Stimulated activated CD8-positive, alpha-beta memory T cell treated with anti-CD3 and anti-CD28 coated beads, Interleukin-2, amount 100 ng/mL, for 1 hour (primary cell): ENCODE data around the gene RTN4RL1.

ENCODE experiments used
- DNase-seq, 2 donors: peaks; one replicate each; pipeline ENCODE4 v3.0.0-alpha.2; 2020; ENCODE audit warnings: low read depth in 2 of 2

Gene RTN4RL1

GRCh38 chr17:1948517-1948825, 76.7 kb downstream of the RTN4RL1 start:
- no peak for DNase-seq

- DNase-seq = no peak
Observed at GRCh38 chr17:1947743-1948516, 77.2 kb downstream of the RTN4RL1 start.

GRCh38 chr17:1947229-1947742, 77.8 kb downstream of the RTN4RL1 start:
- DNase-seq = no peak

- no peak for DNase-seq
Observed at GRCh38 chr17:1946021-1946932, 78.9 kb downstream of the RTN4RL1 start.

GRCh38 chr17:1945621-1946020, 79.5 kb downstream of the RTN4RL1 start:
- no peak for DNase-seq

- DNase-seq = no peak
Observed at GRCh38 chr17:1943436-1943831, 81.7 kb downstream of the RTN4RL1 start.

- DNase-seq = no peak
Observed at GRCh38 chr17:1942666-1943435, 82.3 kb downstream of the RTN4RL1 start.

- DNase-seq = no peak
Observed at GRCh38 chr17:1942066-1942365, 83.1 kb downstream of the RTN4RL1 start.

- DNase-seq = no peak
Observed at GRCh38 chr17:1941272-1942065, 83.7 kb downstream of the RTN4RL1 start.

- no peak for DNase-seq
Observed at GRCh38 chr17:1940810-1941185, 84.3 kb downstream of the RTN4RL1 start.

- no peak for DNase-seq
Observed at GRCh38 chr17:1939981-1940809, 84.9 kb downstream of the RTN4RL1 start.

GRCh38 chr17:1937461-1937860, 87.7 kb downstream of the RTN4RL1 start:
- no peak for DNase-seq

- DNase-seq = no peak
Observed at GRCh38 chr17:1936766-1937165, 88.4 kb downstream of the RTN4RL1 start.

GRCh38 chr17:1934901-1935300, 90.2 kb downstream of the RTN4RL1 start:
- no peak for DNase-seq

- DNase-seq = no peak
Observed at GRCh38 chr17:1933875-1934715, 91.0 kb downstream of the RTN4RL1 start.

GRCh38 chr17:1931844-1932579, 93.1 kb downstream of the RTN4RL1 start:
- DNase-seq = no peak

- no peak for DNase-seq
Observed at GRCh38 chr17:1930337-1930645, 94.8 kb downstream of the RTN4RL1 start.

GRCh38 chr17:1928976-1929375, 96.2 kb downstream of the RTN4RL1 start:
- DNase-seq = no peak

GRCh38 chr17:1920948-1921351, 104.2 kb downstream of the RTN4RL1 start:
- DNase-seq = no peak
